B cell (primary cell): ENCODE results near the gene LRP1. TPM values are rescaled to one million over a fixed set of nuclear protein-coding genes. Genes with fewer than 3 reads are reported as not detected.

Experiments used
- ATAC-seq: fragments of 200-7000 bp; cut with Tn5 transposase; one replicate; pipeline ENCODE4 v1.10.0; 2021; ENCODE audit warnings: low read depth, mild to moderate bottlenecking, moderate number of reproducible peaks, moderate library complexity
- CTCF ChIA-PET: fragments of 350-600 bp; sonication (Branson Sonifier 250); formaldehyde crosslinking; loops from one replicate; lab custom pipeline; 2021; ENCODE audit warnings: antibody characterized with exemption, inconsistent platforms; lab: Charles Lee
- POLR2A ChIA-PET: fragments of 350-600 bp; sonication (Branson Sonifier 250); formaldehyde crosslinking; loops from one replicate; lab custom pipeline; 2021; ENCODE audit warnings: antibody characterized with exemption; lab: Charles Lee
- DNase-seq: peaks from one replicate; pipeline ENCODE4 v3.0.0; 2013
- H2AFZ ChIP-seq: 2 replicates; pipeline ENCODE4 v1.6.1; 2012; ENCODE audit warnings: mild to moderate bottlenecking, low read depth, low read length; ENCODE audit not compliant: insufficient read depth, poor library complexity, severe bottlenecking
- H3K27ac ChIP-seq, 2 donors: 1 replicate in 1 of 2; 2 replicates in 1 of 2; pipeline ENCODE4 v1.5.1; 2012 to 2013; ENCODE audit warnings: low read length in 2 of 2, mild to moderate bottlenecking in 2 of 2, moderate library complexity in 1 of 2
- H3K27me3 ChIP-seq, 4 experiments: fragments of 200-600 bp in 1 of 4; sonication (generic) in 1 of 4; replicated peaks in 1 of 4; 1 replicate in 2 of 4; 2 replicates in 2 of 4; pipeline versions ENCODE4 v1.6.1 to v1.7.0; 2013 to 2016; ENCODE audit warnings: low read length in 3 of 4, mild to moderate bottlenecking in 2 of 4, mixed read lengths in 1 of 4, moderate library complexity in 1 of 4; ENCODE audit not compliant: insufficient read depth in 4 of 4, control insufficient read depth in 3 of 4; ENCODE audit errors: control extremely low read depth in 1 of 4
- H3K36me3 ChIP-seq, 2 experiments: replicated peaks in 1 of 2; 1 replicate in 1 of 2; 2 replicates in 1 of 2; pipeline versions ENCODE4 v1.6.1 to v1.7.1; 2013; ENCODE audit warnings: low read length in 1 of 2; ENCODE audit not compliant: insufficient read depth in 2 of 2, control insufficient read depth in 1 of 2; ENCODE audit errors: control extremely low read depth in 1 of 2, extremely low read depth in 1 of 2
- H3K4me1 ChIP-seq, 2 donors: fragments of 200-600 bp in 1 of 2; sonication (generic) in 1 of 2; 1 replicate in 1 of 2; 2 replicates in 1 of 2; pipeline versions ENCODE4 v1.5.1 to v1.6.1; 2013 to 2017; ENCODE audit warnings: low read length in 2 of 2; ENCODE audit not compliant: control insufficient read depth in 2 of 2, insufficient read depth in 2 of 2
- H3K4me2 ChIP-seq: replicated peaks from 2 replicates; pipeline ENCODE3; 2012; ENCODE audit warnings: mild to moderate bottlenecking, low read depth, low read length; ENCODE audit not compliant: poor library complexity, severe bottlenecking
- H3K4me3 ChIP-seq, 5 experiments: fragments of 200-600 bp in 1 of 5; sonication (generic) in 1 of 5; 1 replicate in 3 of 5; 2 replicates in 2 of 5; pipeline versions ENCODE4 v1.5.1 to v1.7.0; 2011 to 2016; ENCODE audit warnings: low read length in 4 of 5, mild to moderate bottlenecking in 4 of 5, low read depth in 2 of 5, control low read depth in 1 of 5, moderate library complexity in 1 of 5; ENCODE audit not compliant: insufficient read depth in 1 of 5; ENCODE audit errors: control extremely low read depth in 1 of 5, extremely low read depth in 1 of 5
- H3K79me2 ChIP-seq: fragments of 200-600 bp; sonication (generic); one replicate; pipeline ENCODE4 v1.6.0; 2016; ENCODE audit warnings: low read length; ENCODE audit not compliant: control insufficient read depth, insufficient read depth
- H3K9ac ChIP-seq: fragments of 200-600 bp; sonication (generic); 2 replicates; pipeline ENCODE4 v1.6.1; 2017; ENCODE audit warnings: mild to moderate bottlenecking, low read length, moderate library complexity
- H3K9me3 ChIP-seq, 3 donors: one replicate each; pipeline versions ENCODE4 v1.6.1 to v1.7.1; 2013; ENCODE audit warnings: low read length in 2 of 3; ENCODE audit not compliant: control insufficient read depth in 2 of 3, insufficient read depth in 1 of 3; ENCODE audit errors: control extremely low read depth in 1 of 3
- H4K20me1 ChIP-seq: 2 replicates; pipeline ENCODE4 v1.6.0; 2012; ENCODE audit warnings: mild to moderate bottlenecking, low read length; ENCODE audit not compliant: insufficient read depth, control insufficient read depth, poor library complexity, severe bottlenecking
- H3K27ac Mint-ChIP-seq: one replicate; pipeline ENCODE4 v1.8.0; 2021; ENCODE audit warnings: mixed read lengths
- H3K27me3 Mint-ChIP-seq: one replicate; pipeline ENCODE4 v1.8.0; 2021; ENCODE audit warnings: mixed read lengths
- H3K4me1 Mint-ChIP-seq: one replicate; pipeline ENCODE4 v1.8.0; 2021; ENCODE audit warnings: mixed read lengths
- H3K4me3 Mint-ChIP-seq: one replicate; pipeline ENCODE4 v1.8.0; 2021; ENCODE audit warnings: mixed read lengths
- H3K9me3 Mint-ChIP-seq: one replicate; pipeline ENCODE4 v1.8.0; 2022; ENCODE audit warnings: mixed read lengths; ENCODE audit not compliant: insufficient read depth
- CTCF ChIP-seq: fragments of 200-600 bp; IDR thresholded peaks from one replicate; pipeline ENCODE4 v1.8.0; 2022; ENCODE audit warnings: antibody characterized with exemption, mild to moderate bottlenecking
- EZH2 ChIP-seq: IDR thresholded peaks from 2 replicates; pipeline ENCODE4 v1.6.1; 2012; ENCODE audit warnings: borderline replicate concordance, low read depth, mild to moderate bottlenecking, moderate library complexity, low read length; ENCODE audit not compliant: insufficient read depth, poor library complexity, severe bottlenecking
- WGBS: methylation state at CpG from one replicate; pipeline ENCODE4 v1.1.5; 2013; ENCODE audit warnings: missing lambda C conversion rate; ENCODE audit not compliant: insufficient coverage; 5-methylcytosine and 5-hydroxymethylcytosine counted together
- intact Hi-C: fragments of 100-400 bp; cut with micrococcal nuclease; formaldehyde crosslinking; loops from one replicate; pipeline ENCODE4 v1.10.0; 2022
- polyA plus RNA-seq: library from polyadenylated mRNA; depleted of rRNA; stranded (reverse); fragments of >200 nt; gene quantifications from 2 replicates; pipeline ENCODE4 v1.2.3, GENCODE V29; 2012
- total RNA-seq, 2 donors: library from RNA; stranded (reverse); fragments of 120-200 nt in 1 of 2; gene quantifications; 1 replicate in 1 of 2; 2 replicates in 1 of 2; pipeline versions ENCODE4 v1.2.3 to v1.2.4, GENCODE V29; 2013 to 2022

LRP1 gene
- total and polyA plus RNA-seq, 2 donors (not counting 1 experiment from before 2014, with no cell fraction given) = 2.0 to 4.1 TPM

- Histone ChIP-seq H3K4me1 (no peaks in the 10 kb centered on the region), H3K36me3 (no peaks in the 10 kb centered on the region), H3K9ac (no peak overlapping the region), H4K20me1 (no peaks in the 10 kb centered on the region), H3K9me3 (no peaks in the 10 kb centered on the region), H3K79me2 (no peaks in the 10 kb centered on the region), H3K27ac (no peak overlapping the region), H2AFZ (no peak overlapping the region), H3K27me3 (no peaks in the 10 kb centered on the region), H3K4me3 (no peak overlapping the region), H3K4me2 (no peak overlapping the region)
- ATAC-seq (no peak), DNase-seq (no peak)
- no peaks in the 10 kb centered on the region for H3K4me1 Mint-ChIP-seq
- intact Hi-C loops = no loop called here
- ChIA-PET CTCF (no interaction called here), POLR2A (no interaction called here)
- WGBS = 95% methylated on average over 13 of the region's 16 CpGs
- H3K9me3 Mint-ChIP-seq = no peaks in the 10 kb centered on the region
- peaks cover 5% of the 10 kb centered on the region for H3K27me3 Mint-ChIP-seq
- H3K27ac Mint-ChIP-seq = no peak overlapping the region
- no peak overlapping the region for H3K4me3 Mint-ChIP-seq
- TF ChIP-seq EZH2 = no peak
- TF ChIP-seq CTCF = no peak
These were observed 49.1 kb downstream of the LRP1 start for GRCh38 chr12:57177354-57177753.

GRCh38 chr12:57178213-57178612 lies 49.9 kb downstream of the LRP1 start:
- intact Hi-C loops = no loop called here
- Histone ChIP-seq H3K36me3 (no peaks in the 10 kb centered on the region), H3K27me3 (no peaks in the 10 kb centered on the region), H3K4me3 (no peak overlapping the region), H3K9ac (no peak overlapping the region), H3K27ac (no peak overlapping the region), H3K4me1 (peaks cover 0 to 6% of the 10 kb centered on the region in 2 donors), H3K9me3 (no peaks in the 10 kb centered on the region), H3K79me2 (no peaks in the 10 kb centered on the region), H4K20me1 (no peaks in the 10 kb centered on the region), H2AFZ (no peak overlapping the region), H3K4me2 (no peak overlapping the region)
- 89% methylated on average over 14 of the region's 14 CpGs for WGBS
- Mint-ChIP-seq H3K4me3 (no peak overlapping the region), H3K27ac (no peak overlapping the region), H3K9me3 (no peaks in the 10 kb centered on the region), H3K4me1 (peaks cover 5% of the 10 kb centered on the region), H3K27me3 (peaks cover 3% of the 10 kb centered on the region)
- no peak for ATAC-seq
- CTCF ChIA-PET = interaction anchor here (0.6 to 1.0 kb wide), 2 partner anchors 54 to 421 kb away, joined by 3 to 7 read pairs; no protein-coding TSS in a partner anchor
- POLR2A ChIA-PET = no interaction called here
- no peak for TF ChIP-seq CTCF
- TF ChIP-seq EZH2 = no peak
- no peak for DNase-seq
